ENCODE measurements around the gene RAX2.

Gene RAX2

DNA sequence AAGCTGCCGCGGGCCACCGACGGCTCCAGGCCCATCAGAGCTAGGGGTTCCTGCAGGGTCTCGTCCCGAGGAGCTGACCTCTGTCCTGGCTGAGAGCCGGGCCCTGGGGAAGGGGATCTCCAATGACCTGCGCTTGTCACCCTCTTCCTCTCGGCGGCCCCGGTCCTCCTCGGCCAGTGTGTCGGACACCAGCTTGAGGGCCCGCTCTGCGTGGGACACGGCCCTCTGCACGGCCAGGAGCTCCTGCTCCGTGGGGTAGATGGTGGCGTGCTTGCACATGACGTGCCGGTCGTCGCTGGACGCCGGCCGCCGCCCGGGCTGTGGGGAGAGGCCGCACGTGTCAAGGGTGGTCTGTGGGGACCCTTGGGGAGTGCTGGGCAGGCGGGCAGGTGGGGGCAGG is 46.9 kb upstream of the RAX2 start:
- H3K9ac ChIP-seq (ENCODE audit: low read depth, low read length, poor library complexity, severe bottlenecking): no peak overlapping the region
- no peaks in the 10 kb centered on the region for H3K79me2 ChIP-seq (ENCODE audit: insufficient read depth, low read length)
- H3K36me3 ChIP-seq (ENCODE audit: insufficient read depth, low read length): no peaks in the 10 kb centered on the region
- H3F3A ChIP-seq (ENCODE audit: low read depth): no peaks in the 10 kb centered on the region
- no peaks in the 10 kb centered on the region for H3K27me3 ChIP-seq (ENCODE audit: insufficient read depth, low read length, poor library complexity, severe bottlenecking)
- H3K4me2 ChIP-seq (ENCODE audit: low read depth, low read length, poor library complexity, severe bottlenecking): no peak overlapping the region
- no peak overlapping the region for H2AFZ ChIP-seq (ENCODE audit: low read length)
- peaks cover 26% of the 10 kb centered on the region for H3K4me1 ChIP-seq (ENCODE audit: insufficient read depth, low read length, poor library complexity, severe bottlenecking)
- no peaks in the 10 kb centered on the region for H3K9me3 ChIP-seq (ENCODE audit: insufficient read depth, low read depth, low read length)
- H3K4me3 ChIP-seq (ENCODE audit: low read length, poor library complexity, severe bottlenecking): no peak overlapping the region
- no peaks in the 10 kb centered on the region for H3K9me2 ChIP-seq (replicated peaks; ENCODE audit: low read depth, low read length)
- H4K20me1 ChIP-seq (ENCODE audit: insufficient read depth, low read length, poor library complexity, severe bottlenecking): no peaks in the 10 kb centered on the region
- TF ChIP-seq CTCF (conservative IDR thresholded peaks at IDR 0.05; ENCODE audit: low read length) (no peak), EZH2phosphoT487 (IDR thresholded peaks at IDR 0.05; ENCODE audit: borderline replicate concordance) (no peak)

DNA sequence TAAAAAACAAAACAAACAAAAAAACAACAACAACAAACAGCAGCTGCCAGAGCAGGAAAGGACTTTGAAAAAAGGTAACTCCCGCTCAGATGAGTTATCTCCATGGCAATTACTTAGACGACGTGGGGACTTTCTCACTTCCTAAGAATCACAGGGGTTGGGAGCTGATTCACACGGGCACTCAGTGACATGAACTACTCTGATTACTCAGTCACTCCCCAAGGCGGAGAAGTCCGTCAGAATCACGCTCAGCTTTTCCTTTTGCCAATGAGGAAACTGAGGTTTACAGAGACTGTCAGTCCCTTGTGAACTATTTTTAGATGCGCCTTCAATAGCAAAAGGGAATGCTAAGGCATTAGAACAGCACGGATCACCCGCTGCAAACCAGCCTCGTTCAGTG is 46.4 kb upstream of the RAX2 start:
- H3K9ac ChIP-seq (ENCODE audit: low read depth, low read length, poor library complexity, severe bottlenecking): no peak overlapping the region
- H3K4me3 ChIP-seq (ENCODE audit: low read length, poor library complexity, severe bottlenecking): no peak overlapping the region
- H3K27me3 ChIP-seq (ENCODE audit: insufficient read depth, low read length, poor library complexity, severe bottlenecking): no peaks in the 10 kb centered on the region
- H3K79me2 ChIP-seq (ENCODE audit: insufficient read depth, low read length): no peaks in the 10 kb centered on the region
- H3K9me3 ChIP-seq (ENCODE audit: insufficient read depth, low read depth, low read length): no peaks in the 10 kb centered on the region
- no peaks in the 10 kb centered on the region for H4K20me1 ChIP-seq (ENCODE audit: insufficient read depth, low read length, poor library complexity, severe bottlenecking)
- H3F3A ChIP-seq (ENCODE audit: low read depth): no peaks in the 10 kb centered on the region
- H2AFZ ChIP-seq (ENCODE audit: low read length): no peak overlapping the region
- H3K4me2 ChIP-seq (ENCODE audit: low read depth, low read length, poor library complexity, severe bottlenecking): no peak overlapping the region
- TF ChIP-seq CTCF (conservative IDR thresholded peaks at IDR 0.05; ENCODE audit: low read length) (no peak), EZH2phosphoT487 (IDR thresholded peaks at IDR 0.05; ENCODE audit: borderline replicate concordance) (no peak)
- no peaks in the 10 kb centered on the region for H3K9me2 ChIP-seq (replicated peaks; ENCODE audit: low read depth, low read length)
- no peaks in the 10 kb centered on the region for H3K36me3 ChIP-seq (ENCODE audit: insufficient read depth, low read length)
- peaks cover 30% of the 10 kb centered on the region for H3K4me1 ChIP-seq (ENCODE audit: insufficient read depth, low read length, poor library complexity, severe bottlenecking)

- H3F3A ChIP-seq (ENCODE audit: low read depth): no peaks in the 10 kb centered on the region
- H4K20me1 ChIP-seq (ENCODE audit: insufficient read depth, low read length, poor library complexity, severe bottlenecking): no peaks in the 10 kb centered on the region
- H2AFZ ChIP-seq (ENCODE audit: low read length): no peak overlapping the region
- no peak overlapping the region for H3K4me2 ChIP-seq (ENCODE audit: low read depth, low read length, poor library complexity, severe bottlenecking)
- H3K9me2 ChIP-seq (replicated peaks; ENCODE audit: low read depth, low read length): no peaks in the 10 kb centered on the region
- no peak for TF ChIP-seq EZH2phosphoT487 (IDR thresholded peaks at IDR 0.05; ENCODE audit: borderline replicate concordance)
- TF ChIP-seq CTCF (conservative IDR thresholded peaks at IDR 0.05; ENCODE audit: low read length): no peak
- no peaks in the 10 kb centered on the region for H3K79me2 ChIP-seq (ENCODE audit: insufficient read depth, low read length)
- H3K4me3 ChIP-seq (ENCODE audit: low read length, poor library complexity, severe bottlenecking): no peak overlapping the region
- peaks cover 37% of the 10 kb centered on the region for H3K4me1 ChIP-seq (ENCODE audit: insufficient read depth, low read length, poor library complexity, severe bottlenecking)
- no peaks in the 10 kb centered on the region for H3K36me3 ChIP-seq (ENCODE audit: insufficient read depth, low read length)
- no peaks in the 10 kb centered on the region for H3K9me3 ChIP-seq (ENCODE audit: insufficient read depth, low read depth, low read length)
- H3K9ac ChIP-seq (ENCODE audit: low read depth, low read length, poor library complexity, severe bottlenecking): no peak overlapping the region
- no peaks in the 10 kb centered on the region for H3K27me3 ChIP-seq (ENCODE audit: insufficient read depth, low read length, poor library complexity, severe bottlenecking)
Measured at GRCh38 chr19:3817761-3818160, 45.7 kb upstream of the RAX2 start.

All from Loucy (cell line).